IgD-negative memory B cell (primary cell): Measurements from ENCODE around the gene CNBD2. TPM values are rescaled to one million over a fixed set of nuclear protein-coding genes. Genes with fewer than 3 reads are reported as not detected.
"Not testable (repeated sequence)": the region's sequence is repeated elsewhere in the genome, so short reads cannot be mapped to it uniquely, and the experiment has no call there.

Experiments used
- H3K27ac Mint-ChIP-seq, 3 donors: one replicate each; pipeline ENCODE4 v1.8.0; 2020 to 2022; ENCODE audit warnings: mild to moderate bottlenecking in 3 of 3, mixed read lengths in 3 of 3, moderate library complexity in 1 of 3
- H3K27me3 Mint-ChIP-seq: one replicate; pipeline ENCODE4 v1.8.0; 2021; ENCODE audit warnings: mixed read lengths
- H3K36me3 Mint-ChIP-seq: one replicate; pipeline ENCODE4 v1.8.0; 2020; ENCODE audit warnings: mild to moderate bottlenecking, mixed read lengths
- H3K4me1 Mint-ChIP-seq, 3 donors: one replicate each; pipeline ENCODE4 v1.8.0; 2020 to 2022; ENCODE audit warnings: mixed read lengths in 3 of 3, mild to moderate bottlenecking in 1 of 3
- H3K4me3 Mint-ChIP-seq, 4 donors: one replicate each; pipeline ENCODE4 v1.8.0; 2020 to 2022; ENCODE audit warnings: mild to moderate bottlenecking in 4 of 4, mixed read lengths in 4 of 4, moderate library complexity in 3 of 4
- H3K9me3 Mint-ChIP-seq, 3 donors: one replicate each; pipeline ENCODE4 v1.8.0; 2020 to 2021; ENCODE audit warnings: mixed read lengths in 3 of 3, mild to moderate bottlenecking in 1 of 3
- polyA plus RNA-seq: library from polyadenylated mRNA; unstranded; fragments of 300-500 nt; fragmentation: Illumina TruSeq; gene quantifications from one replicate; pipeline ENCODE4 v1.2.3, GENCODE V29; 2021

CNBD2 gene
- 6.3 TPM for polyA plus RNA-seq

DNA sequence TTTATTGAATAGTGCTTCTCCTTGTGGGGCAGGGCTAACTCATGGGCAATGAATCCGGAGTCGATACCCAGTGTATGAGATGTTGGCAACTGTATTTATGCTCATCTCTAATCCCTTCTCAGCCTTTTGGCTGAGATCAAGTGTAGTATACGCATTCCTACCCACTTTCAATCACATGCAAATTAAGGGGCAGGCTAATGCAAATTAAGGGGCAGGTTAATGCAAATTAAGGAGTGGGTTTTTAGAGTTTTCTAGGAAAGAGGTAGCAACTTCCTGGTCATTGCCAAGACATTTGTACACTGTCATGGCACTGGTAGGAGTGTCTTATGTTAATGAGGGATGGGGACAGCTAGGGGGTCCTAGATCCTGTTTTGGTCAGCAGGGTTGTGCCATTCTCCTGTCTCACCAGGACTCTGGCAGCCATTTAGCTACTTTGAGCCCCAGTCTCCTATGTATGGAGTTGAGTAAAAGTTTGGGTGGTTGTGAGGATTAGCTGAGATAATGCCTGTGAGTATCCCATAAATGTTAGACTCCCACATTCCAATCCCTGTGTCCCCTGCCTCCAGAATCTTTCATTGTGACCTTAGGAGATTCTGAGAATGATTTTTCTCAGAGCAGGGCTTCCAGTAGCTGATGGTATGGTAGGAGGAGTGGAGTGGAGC is at the start of gene CNBD2:
Gene CNBD2, plus strand, starts transcription at position 612 of the 662 bp plus-strand sequence. CDS start 173 bp downstream, outside the sequence.
- no peaks in the 10 kb centered on the region for H3K4me1 Mint-ChIP-seq
- no peak within 1 kb of the TSS for H3K27ac Mint-ChIP-seq
- H3K27me3 Mint-ChIP-seq, result no peaks in the 10 kb centered on the region
- peaks cover 0 to 4% (median 0%) of the 10 kb centered on the region in 3 donors for H3K9me3 Mint-ChIP-seq
- H3K4me3 Mint-ChIP-seq, result no peak within 1 kb of the TSS
- peaks cover 2% of the 10 kb centered on the region for H3K36me3 Mint-ChIP-seq

- Mint-ChIP-seq H3K27me3 (no peaks in the 10 kb centered on the region), H3K4me1 (no peaks in the 10 kb centered on the region), H3K36me3 (peaks cover 1% of the 10 kb centered on the region), H3K4me3 (no peak overlapping the region), H3K9me3 (no peaks in the 10 kb centered on the region), H3K27ac (no peak overlapping the region)
Measured at GRCh38 chr20:35920523-35920922, 47.9 kb upstream of the CNBD2 start.

- no peak overlapping the region for H3K4me3 Mint-ChIP-seq
- H3K36me3 Mint-ChIP-seq, result peaks cover 4% of the 10 kb centered on the region
- no peak overlapping the region for H3K27ac Mint-ChIP-seq
- no peaks in the 10 kb centered on the region for H3K27me3 Mint-ChIP-seq
- H3K9me3 Mint-ChIP-seq, result no peaks in the 10 kb centered on the region
- peaks cover 0 to 3% (median 0%) of the 10 kb centered on the region in 3 donors for H3K4me1 Mint-ChIP-seq
Measured at GRCh38 chr20:35929301-35929700, 39.1 kb upstream of the CNBD2 start.

DNA sequence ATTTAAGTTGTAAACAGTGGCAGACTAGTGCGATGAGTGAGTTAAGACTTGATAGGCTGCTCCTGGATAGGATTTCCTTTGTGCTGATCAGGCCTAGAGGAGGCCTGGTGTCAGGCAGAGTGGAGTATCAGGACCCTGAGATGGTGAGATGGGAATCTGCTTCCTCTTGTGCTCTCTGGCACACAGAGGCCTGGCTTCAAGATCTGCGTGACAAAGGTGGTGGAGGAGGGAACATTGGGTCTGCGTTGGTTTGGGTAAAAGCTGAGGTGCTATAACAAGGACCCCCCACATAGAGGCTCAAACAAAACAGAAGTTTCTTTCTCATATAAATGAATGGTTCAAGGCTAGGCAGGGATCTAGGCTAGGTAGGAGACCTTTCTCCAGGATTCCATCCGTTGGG is 34.3 kb upstream of the CNBD2 start:
- Mint-ChIP-seq H3K9me3 (no peaks in the 10 kb centered on the region), H3K4me1 (no peaks in the 10 kb centered on the region), H3K27ac (no peak overlapping the region), H3K36me3 (peaks cover 2% of the 10 kb centered on the region), H3K4me3 (no peak overlapping the region), H3K27me3 (no peaks in the 10 kb centered on the region)

DNA sequence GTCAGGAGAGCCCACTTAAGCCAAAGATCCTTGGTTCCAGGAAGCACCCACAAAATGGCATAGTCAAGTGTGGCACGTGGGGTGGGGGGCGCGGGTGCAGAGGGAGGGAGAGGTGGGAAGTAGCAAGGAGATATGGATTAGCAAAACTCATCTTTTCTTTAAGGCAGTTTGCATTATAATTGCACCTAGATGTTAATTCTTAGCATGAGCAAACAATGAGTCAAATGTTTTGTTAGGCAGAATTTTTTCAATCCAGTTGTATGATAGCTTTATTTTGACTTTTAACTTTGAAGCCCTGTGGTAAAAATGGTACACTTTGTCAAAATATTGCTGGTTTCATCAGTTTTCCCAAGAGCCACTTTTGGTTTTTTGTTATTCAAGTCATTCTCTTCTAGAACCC is 29.1 kb upstream of the CNBD2 start:
- no peak overlapping the region for H3K4me3 Mint-ChIP-seq
- no peaks in the 10 kb centered on the region for H3K9me3 Mint-ChIP-seq
- no peaks in the 10 kb centered on the region for H3K27me3 Mint-ChIP-seq
- no peaks in the 10 kb centered on the region for H3K36me3 Mint-ChIP-seq
- no peaks in the 10 kb centered on the region for H3K4me1 Mint-ChIP-seq
- H3K27ac Mint-ChIP-seq, result no peak overlapping the region

DNA sequence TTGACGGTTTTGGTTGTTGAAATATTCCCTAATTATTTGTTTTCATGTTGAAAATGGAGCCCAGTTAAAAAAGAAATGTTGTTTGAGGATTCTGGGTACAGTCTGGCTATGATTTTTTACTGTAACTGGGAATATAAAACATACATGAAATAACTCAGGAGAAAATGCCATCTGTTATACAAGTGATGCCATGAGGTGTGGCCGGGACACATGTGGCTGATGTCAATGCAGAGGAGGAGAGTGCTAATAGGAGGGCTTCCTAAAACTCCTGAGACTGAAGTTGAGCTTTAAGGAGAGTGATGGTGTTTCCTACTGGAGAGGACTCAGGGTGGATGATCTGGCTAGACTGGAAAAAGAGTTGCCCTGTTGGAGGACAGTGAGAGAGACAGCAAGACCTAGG is 26.8 kb upstream of the CNBD2 start:
- Mint-ChIP-seq H3K4me3 (no peak overlapping the region), H3K4me1 (no peaks in the 10 kb centered on the region), H3K27me3 (no peaks in the 10 kb centered on the region), H3K27ac (peak overlapping the region in 1 of 3 donors; percentile 67), H3K9me3 (no peaks in the 10 kb centered on the region), H3K36me3 (no peaks in the 10 kb centered on the region)

GRCh38 chr20:35942243-35942642 is 26.1 kb upstream of the CNBD2 start:
- H3K4me3 Mint-ChIP-seq, result no peak overlapping the region
- H3K4me1 Mint-ChIP-seq, result no peaks in the 10 kb centered on the region
- H3K9me3 Mint-ChIP-seq, result no peaks in the 10 kb centered on the region
- H3K27ac Mint-ChIP-seq, result peak overlapping the region in 1 of 3 donors; percentile 67
- no peaks in the 10 kb centered on the region for H3K36me3 Mint-ChIP-seq
- H3K27me3 Mint-ChIP-seq, result no peaks in the 10 kb centered on the region

DNA sequence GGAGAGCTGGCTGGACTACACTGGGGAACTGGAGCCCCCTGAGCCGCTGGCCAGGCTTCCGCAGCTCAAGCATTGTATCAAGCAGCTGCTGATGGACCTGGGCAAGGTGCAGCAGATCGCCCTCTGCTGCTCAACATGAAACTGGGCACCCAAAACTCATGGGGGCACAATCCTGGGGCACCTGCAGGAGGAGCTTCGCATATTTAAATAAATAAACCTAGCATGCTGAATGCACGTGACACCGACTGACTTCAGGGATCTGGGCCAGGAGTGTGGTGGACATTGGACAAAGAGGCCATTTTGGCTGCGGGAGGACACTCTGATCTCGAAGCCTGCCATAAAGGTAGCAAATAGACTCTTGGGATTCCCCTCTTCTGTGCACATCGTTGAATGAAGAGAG is 20.9 kb upstream of the CNBD2 start:
- Mint-ChIP-seq H3K27me3 (no peaks in the 10 kb centered on the region), H3K4me1 (peaks cover 1 to 4% (median 2%) of the 10 kb centered on the region in 3 donors), H3K36me3 (no peaks in the 10 kb centered on the region), H3K9me3 (no peaks in the 10 kb centered on the region), H3K4me3 (peak overlapping the region in 1 of 4 donors; percentile 34), H3K27ac (peak overlapping the region in 2 of 3 donors; percentile 36 to 41)

DNA sequence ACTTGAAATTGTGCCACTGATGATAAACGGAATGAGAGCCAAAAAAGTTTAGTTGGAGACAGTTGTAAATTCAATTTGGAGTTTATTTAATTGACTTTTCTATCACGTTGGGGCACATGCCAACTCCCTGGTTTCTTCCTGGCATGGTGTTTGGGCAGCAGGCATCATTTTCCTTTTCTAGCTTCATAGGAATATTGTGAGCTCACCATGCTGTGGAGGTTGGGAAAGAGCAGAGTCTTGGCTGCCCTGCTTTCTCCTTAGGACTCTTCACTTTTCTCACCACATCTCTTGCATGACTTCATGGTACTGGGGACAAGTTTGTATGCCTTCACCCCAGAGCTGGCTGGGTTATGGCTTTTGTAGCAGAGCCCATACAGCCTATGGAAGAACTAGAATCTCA is 20.5 kb upstream of the CNBD2 start:
- peak overlapping the region in 1 of 4 donors; percentile 34 for H3K4me3 Mint-ChIP-seq

GRCh38 chr20:35950093-35950492 is 18.3 kb upstream of the CNBD2 start:
- Mint-ChIP-seq H3K27ac (no peak overlapping the region), H3K4me3 (no peak overlapping the region), H3K4me1 (peaks cover 9 to 19% (median 9%) of the 10 kb centered on the region in 3 donors), H3K36me3 (no peaks in the 10 kb centered on the region), H3K27me3 (no peaks in the 10 kb centered on the region), H3K9me3 (no peaks in the 10 kb centered on the region)

More for the DNA sequence above, 20.5 kb upstream of the CNBD2 start:
- Mint-ChIP-seq H3K4me1 (peaks cover 6 to 8% (median 6%) of the 10 kb centered on the region in 3 donors), H3K9me3 (no peaks in the 10 kb centered on the region), H3K27ac (peak overlapping the region in 2 of 3 donors; percentile 36 to 41), H3K27me3 (no peaks in the 10 kb centered on the region), H3K36me3 (no peaks in the 10 kb centered on the region)

DNA sequence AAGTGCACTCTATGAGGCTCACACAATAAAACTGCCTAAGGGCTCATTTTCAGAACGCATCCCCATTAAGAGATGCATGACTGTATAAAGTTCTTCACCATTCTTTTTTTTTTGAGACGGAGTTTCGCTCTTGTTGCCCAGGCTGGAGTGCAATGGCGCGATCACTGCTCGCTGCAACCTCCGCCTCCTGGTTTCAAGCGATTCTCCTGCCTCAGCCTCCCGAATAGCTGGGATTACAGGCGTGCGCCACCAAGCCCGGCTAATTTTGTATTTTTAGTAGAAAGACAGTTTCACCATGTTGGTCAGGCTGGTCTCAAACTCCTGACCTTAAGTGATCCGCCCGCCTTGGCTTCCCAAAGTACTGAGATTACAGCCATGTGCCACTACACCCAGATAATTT is 16.3 kb upstream of the CNBD2 start:
- H3K36me3 Mint-ChIP-seq, H3K27me3 Mint-ChIP-seq, H3K9me3 Mint-ChIP-seq: not testable (repeated sequence)
- peaks cover 11 to 21% (median 11%) of the 10 kb centered on the region in 3 donors for H3K4me1 Mint-ChIP-seq
- H3K4me3 Mint-ChIP-seq, result peak overlapping the region in 3 of 4 donors; percentile 16 to 99 (median 57)
- H3K27ac Mint-ChIP-seq, result peak overlapping the region in 2 of 3 donors; percentile 99 to 100

GRCh38 chr20:35952480-35953386 is 15.7 kb upstream of the CNBD2 start:
- Mint-ChIP-seq H3K27ac (peak overlapping the region; percentile 99 to 100 (median 99)), H3K4me3 (peak overlapping the region; percentile 99 to 100 (median 100)), H3K9me3 (no peaks in the 10 kb centered on the region), H3K27me3 (no peaks in the 10 kb centered on the region), H3K36me3 (peaks cover 2% of the 10 kb centered on the region), H3K4me1 (peaks cover 11 to 21% (median 11%) of the 10 kb centered on the region in 3 donors)

- Mint-ChIP-seq H3K9me3 (no peaks in the 10 kb centered on the region), H3K4me3 (peak overlapping the region; percentile 99 to 100 (median 100)), H3K4me1 (peaks cover 11 to 21% (median 11%) of the 10 kb centered on the region in 3 donors), H3K27ac (peak overlapping the region; percentile 99 to 100 (median 99)), H3K36me3 (peaks cover 2% of the 10 kb centered on the region), H3K27me3 (no peaks in the 10 kb centered on the region)
Measured at GRCh38 chr20:35953387-35954199, 14.8 kb upstream of the CNBD2 start.

DNA sequence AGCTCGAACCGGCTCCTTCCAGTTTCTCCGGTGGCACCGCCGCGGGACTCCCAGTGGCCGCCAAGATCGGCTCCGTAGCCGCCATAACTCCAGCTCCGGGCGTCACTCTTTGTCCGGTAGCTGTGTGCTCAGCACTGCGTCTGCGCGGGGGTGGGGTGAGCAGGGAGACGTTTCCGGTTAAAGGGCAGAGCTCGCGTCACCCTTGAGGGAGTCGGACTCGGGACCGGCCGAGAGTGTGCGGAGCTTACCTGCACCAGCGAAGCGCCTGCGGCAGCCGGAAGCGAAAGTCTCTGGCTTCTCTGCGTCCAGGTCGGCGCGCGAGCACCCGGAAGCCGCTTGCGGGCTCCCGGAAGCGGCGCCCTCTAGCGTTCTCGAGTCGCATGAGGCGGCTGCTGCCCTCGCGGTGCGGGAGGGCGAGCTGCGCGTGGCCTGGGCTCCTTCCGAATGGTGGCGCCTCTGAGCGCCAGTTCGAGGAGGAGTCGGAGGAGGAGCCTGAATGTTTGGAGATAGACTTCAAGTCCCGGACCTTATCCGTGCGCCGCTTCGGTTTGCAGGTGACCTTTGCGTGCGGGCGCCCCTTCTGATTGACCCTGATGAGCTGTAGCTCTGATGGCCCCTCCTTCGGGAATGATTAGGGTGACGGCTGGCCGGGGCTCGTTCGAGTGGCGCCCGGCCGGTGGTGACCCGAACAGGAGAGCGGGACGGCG is 14.0 kb upstream of the CNBD2 start, which contains the start of gene SCAND1:
Gene SCAND1, minus strand, starts transcription at position 303 of the 707 bp plus-strand sequence. Its CDS starts 218 bp downstream, at position 85.
- H3K4me1 Mint-ChIP-seq, result peaks cover 11 to 21% (median 11%) of the 10 kb centered on the region in 3 donors
- H3K27me3 Mint-ChIP-seq, result no peaks in the 10 kb centered on the region
- H3K27ac Mint-ChIP-seq, result peak within 1 kb of the TSS; percentile 99 to 100 (median 99)
- H3K36me3 Mint-ChIP-seq, result peaks cover 2% of the 10 kb centered on the region
- H3K4me3 Mint-ChIP-seq, result peak within 1 kb of the TSS; percentile 99 to 100 (median 100)
- peaks cover 0 to 6% (median 2%) of the 10 kb centered on the region in 3 donors for H3K9me3 Mint-ChIP-seq
